ENCODE data around the gene DNMBP.

- TF ChIP-seq CTCF (IDR thresholded peaks at IDR 0.05) (peak in 2 of 4 experiments; percentile 3 to 28), POLR2AphosphoS5 (IDR thresholded peaks at IDR 0.05) (peak; percentile 88), EP300 (IDR thresholded peaks at IDR 0.05) (no peak), POLR2A (IDR thresholded peaks at IDR 0.05) (no peak)
Observed at GRCh38 chr10:99906470-99906869, 103.3 kb downstream of the DNMBP start.
